ENCODE results near the gene HLCS. TPM values are rescaled to one million over a fixed set of nuclear protein-coding genes. Genes with fewer than 3 reads are reported as not detected.

Gene HLCS
- total RNA-seq, 1 donor = 59.7 TPM

GRCh38 chr21:36732217-36732616, 234.3 kb downstream of the HLCS start:
- Histone ChIP-seq H3K79me2 (ENCODE audit: insufficient read depth, low read length) (no peaks in the 10 kb centered on the region), H3K36me3 (ENCODE audit: insufficient read depth, low read length) (no peaks in the 10 kb centered on the region), H3K9me3 (ENCODE audit: low read depth, low read length) (no peaks in the 10 kb centered on the region), H3K4me1 (ENCODE audit: insufficient read depth, low read length) (no peaks in the 10 kb centered on the region), H4K20me1 (ENCODE audit: insufficient read depth, low read length) (no peaks in the 10 kb centered on the region), H3K27me3 (ENCODE audit: insufficient read depth, low read length) (peaks cover 3% of the 10 kb centered on the region), H3K4me2 (ENCODE audit: insufficient read depth, low read length) (no peak overlapping the region), H3K4me3 (ENCODE audit: insufficient read depth, low read length) (no peak overlapping the region), H3K27ac (ENCODE audit: low read depth, low read length) (no peak overlapping the region), H2AFZ (ENCODE audit: low read length) (no peak overlapping the region)
- no peak for TF ChIP-seq CTCF (IDR thresholded peaks at IDR 0.05; ENCODE audit: extremely low read depth, low read depth, low read length)
- no peak for DNase-seq (ENCODE audit: insufficient read length, low spot score, missing footprints)

- DNase-seq (ENCODE audit: insufficient read length, low spot score, missing footprints) = no peak
- Histone ChIP-seq H4K20me1 (ENCODE audit: insufficient read depth, low read length) (no peaks in the 10 kb centered on the region), H2AFZ (ENCODE audit: low read length) (no peak overlapping the region), H3K4me2 (ENCODE audit: insufficient read depth, low read length) (no peak overlapping the region), H3K4me3 (ENCODE audit: insufficient read depth, low read length) (no peak overlapping the region), H3K36me3 (ENCODE audit: insufficient read depth, low read length) (no peaks in the 10 kb centered on the region), H3K27ac (ENCODE audit: low read depth, low read length) (no peak overlapping the region), H3K79me2 (ENCODE audit: insufficient read depth, low read length) (no peaks in the 10 kb centered on the region), H3K9me3 (ENCODE audit: low read depth, low read length) (no peaks in the 10 kb centered on the region), H3K27me3 (ENCODE audit: insufficient read depth, low read length) (peaks cover 3% of the 10 kb centered on the region), H3K4me1 (ENCODE audit: insufficient read depth, low read length) (no peaks in the 10 kb centered on the region)
- no peak for TF ChIP-seq CTCF (IDR thresholded peaks at IDR 0.05; ENCODE audit: extremely low read depth, low read depth, low read length)
Observed at GRCh38 chr21:36730291-36731281, 235.9 kb downstream of the HLCS start.

- Histone ChIP-seq H3K36me3 (ENCODE audit: insufficient read depth, low read length) (no peaks in the 10 kb centered on the region), H3K27ac (ENCODE audit: low read depth, low read length) (no peak overlapping the region), H3K4me1 (ENCODE audit: insufficient read depth, low read length) (no peaks in the 10 kb centered on the region), H3K79me2 (ENCODE audit: insufficient read depth, low read length) (no peaks in the 10 kb centered on the region), H3K4me2 (ENCODE audit: insufficient read depth, low read length) (no peak overlapping the region), H4K20me1 (ENCODE audit: insufficient read depth, low read length) (no peaks in the 10 kb centered on the region), H3K27me3 (ENCODE audit: insufficient read depth, low read length) (peaks cover 3% of the 10 kb centered on the region), H2AFZ (ENCODE audit: low read length) (no peak overlapping the region), H3K4me3 (ENCODE audit: insufficient read depth, low read length) (no peak overlapping the region), H3K9me3 (ENCODE audit: low read depth, low read length) (no peaks in the 10 kb centered on the region)
- no peak for TF ChIP-seq CTCF (IDR thresholded peaks at IDR 0.05; ENCODE audit: extremely low read depth, low read depth, low read length)
- no peak for DNase-seq (ENCODE audit: insufficient read length, low spot score, missing footprints)
Observed at GRCh38 chr21:36729310-36729970, 237.0 kb downstream of the HLCS start.

Measured in osteoblast (primary cell).